ENCODE measurements around the gene ZSCAN5A.
"Not testable (repeated sequence)": the region's sequence is repeated elsewhere in the genome, so short reads cannot be mapped to it uniquely, and the experiment has no call there.

The ZSCAN5A gene

DNA sequence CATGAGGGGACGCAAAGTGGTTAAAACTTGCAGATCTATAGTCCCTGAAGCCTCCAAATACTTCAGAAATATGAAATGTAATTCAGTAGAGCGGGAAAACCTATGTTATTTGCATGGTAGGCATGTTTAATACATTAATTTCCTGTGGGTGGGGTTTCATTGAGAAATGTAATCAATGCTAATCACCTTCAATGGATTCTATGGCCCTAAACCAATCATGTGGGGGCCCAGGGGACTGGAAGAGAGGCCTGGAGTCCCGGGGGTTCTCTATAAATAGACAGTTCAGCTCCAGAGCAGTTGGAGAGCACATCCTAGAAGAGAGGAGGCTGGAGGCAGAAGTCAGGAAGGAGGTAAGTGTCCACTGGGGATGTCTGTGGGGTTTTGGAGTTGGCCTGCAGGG, 112.7 kb downstream of the ZSCAN5A start, which contains the start of gene ZSCAN5C:
Gene ZSCAN5C, plus strand, starts transcription at position 301 of the 400 bp plus-strand sequence. CDS start 3,641 bp downstream, outside the sequence.
- H3K4me1 ChIP-seq (ENCODE audit: control insufficient read depth, insufficient read depth, low read length): no peaks in the 10 kb centered on the region
- no peak within 1 kb of the TSS for H3K9ac ChIP-seq (ENCODE audit: low read length)
- no peaks in the 10 kb centered on the region for H3K36me3 ChIP-seq (ENCODE audit: control insufficient read depth, insufficient read depth, low read length, severe bottlenecking)
- no peak for DNase-seq (ENCODE audit: low read depth)
- H3K9me3 ChIP-seq (ENCODE audit: control insufficient read depth, low read length): no peaks in the 10 kb centered on the region
- H3K4me3 ChIP-seq (ENCODE audit: low read length): no peak within 1 kb of the TSS
- H3K27me3 ChIP-seq (replicated peaks; ENCODE audit: control insufficient read depth, insufficient read depth, low read length): peaks cover 5% of the 10 kb centered on the region

DNA sequence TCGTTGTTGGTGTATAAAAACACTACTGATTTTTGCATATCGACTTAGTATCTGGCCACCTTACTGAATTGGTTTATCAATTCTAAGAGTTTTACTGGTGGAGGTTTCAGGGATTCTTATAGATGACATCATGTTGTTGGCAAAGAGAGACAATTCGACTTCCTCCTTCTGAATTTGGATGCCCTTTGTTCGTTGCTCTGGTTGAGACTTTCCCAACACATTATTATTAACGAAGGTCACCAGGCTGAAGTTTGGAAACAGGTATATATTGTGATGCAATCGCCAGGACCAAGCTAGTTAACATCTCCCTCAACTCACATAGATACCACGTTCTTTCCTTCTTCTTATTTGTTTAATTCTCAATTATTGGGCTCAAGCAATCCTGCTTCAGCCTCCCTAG, 115.0 kb downstream of the ZSCAN5A start:
- Histone ChIP-seq H3K4me3 (ENCODE audit: low read length) (no peak overlapping the region), H3K9ac (ENCODE audit: low read length) (no peak overlapping the region), H3K27me3 (replicated peaks; ENCODE audit: control insufficient read depth, insufficient read depth, low read length) (no peaks in the 10 kb centered on the region), H3K9me3 (ENCODE audit: control insufficient read depth, low read length) (no peaks in the 10 kb centered on the region), H3K4me1 (ENCODE audit: control insufficient read depth, insufficient read depth, low read length) (no peaks in the 10 kb centered on the region), H3K36me3 (ENCODE audit: control insufficient read depth, insufficient read depth, low read length, severe bottlenecking) (no peaks in the 10 kb centered on the region)
- no peak for DNase-seq (ENCODE audit: low read depth)

DNA sequence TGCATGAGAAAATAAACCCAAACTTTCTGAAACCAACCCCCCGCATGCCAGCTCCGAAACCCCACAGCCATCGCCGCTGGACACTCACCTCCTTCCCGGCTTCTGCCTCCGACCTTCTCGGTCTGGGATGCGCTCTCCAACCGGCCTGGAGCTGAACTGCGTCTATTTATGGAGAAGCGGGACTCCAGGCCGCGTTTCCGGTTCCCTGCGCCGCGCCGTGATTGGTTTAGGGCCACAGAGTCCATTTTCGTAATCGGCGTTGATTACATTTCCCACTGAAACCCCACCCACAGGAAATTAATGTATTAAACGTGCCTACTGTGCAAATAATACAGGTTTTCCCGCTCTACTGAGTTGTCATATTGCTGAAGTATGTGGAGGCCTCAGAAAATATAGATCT, 117.0 kb downstream of the ZSCAN5A start, which contains the start of gene ZSCAN5B:
Gene ZSCAN5B, minus strand, starts transcription at position 138 of the 400 bp plus-strand sequence. CDS start 4,731 bp downstream, outside the sequence.
- H3K36me3 ChIP-seq (ENCODE audit: control insufficient read depth, insufficient read depth, low read length, severe bottlenecking); DNase-seq (ENCODE audit: low read depth); H3K9ac ChIP-seq (ENCODE audit: low read length); H3K9me3 ChIP-seq (ENCODE audit: control insufficient read depth, low read length); H3K4me3 ChIP-seq (ENCODE audit: low read length); H3K27me3 ChIP-seq (replicated peaks; ENCODE audit: control insufficient read depth, insufficient read depth, low read length); H3K4me1 ChIP-seq (ENCODE audit: control insufficient read depth, insufficient read depth, low read length): not testable (repeated sequence)

DNA sequence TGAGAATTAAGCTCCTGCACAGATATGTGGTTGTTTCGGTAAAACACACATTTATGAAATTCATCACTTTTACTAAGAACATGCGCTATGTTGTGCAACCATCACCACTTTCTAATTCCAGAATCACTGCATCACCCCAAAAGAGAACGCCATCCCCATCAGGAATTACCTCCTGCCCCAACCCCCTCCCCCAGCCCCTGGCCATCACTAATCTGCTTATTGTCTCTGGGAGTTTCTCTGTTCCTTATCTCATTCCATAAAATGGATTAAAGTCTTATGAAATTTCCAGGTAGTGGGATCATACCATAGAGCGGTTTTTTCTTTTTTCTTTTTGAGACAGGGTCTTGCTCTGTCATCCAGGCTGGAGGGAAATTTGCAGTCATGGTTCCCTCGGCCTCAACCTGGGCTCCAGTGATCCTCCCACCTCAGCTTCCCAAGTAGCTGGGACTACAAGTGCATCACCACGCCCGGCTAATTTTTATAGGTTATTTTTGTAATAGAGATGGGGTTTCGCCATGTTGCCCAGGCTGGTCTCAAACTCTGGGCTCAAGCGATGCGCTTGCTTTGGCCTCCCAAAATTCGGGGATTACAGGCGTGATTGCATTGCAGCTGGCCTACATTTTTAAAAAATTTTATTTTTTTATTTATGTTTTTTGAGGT, 120.5 kb downstream of the ZSCAN5A start:
- no peak for DNase-seq (ENCODE audit: low read depth)
- H3K4me1 ChIP-seq (ENCODE audit: control insufficient read depth, insufficient read depth, low read length): no peaks in the 10 kb centered on the region
- H3K4me3 ChIP-seq (ENCODE audit: low read length): no peak overlapping the region
- H3K36me3 ChIP-seq (ENCODE audit: control insufficient read depth, insufficient read depth, low read length, severe bottlenecking): no peaks in the 10 kb centered on the region
- peaks cover 15% of the 10 kb centered on the region for H3K27me3 ChIP-seq (replicated peaks; ENCODE audit: control insufficient read depth, insufficient read depth, low read length)
- H3K9me3 ChIP-seq (ENCODE audit: control insufficient read depth, low read length): no peaks in the 10 kb centered on the region
- no peak overlapping the region for H3K9ac ChIP-seq (ENCODE audit: low read length)

DNA sequence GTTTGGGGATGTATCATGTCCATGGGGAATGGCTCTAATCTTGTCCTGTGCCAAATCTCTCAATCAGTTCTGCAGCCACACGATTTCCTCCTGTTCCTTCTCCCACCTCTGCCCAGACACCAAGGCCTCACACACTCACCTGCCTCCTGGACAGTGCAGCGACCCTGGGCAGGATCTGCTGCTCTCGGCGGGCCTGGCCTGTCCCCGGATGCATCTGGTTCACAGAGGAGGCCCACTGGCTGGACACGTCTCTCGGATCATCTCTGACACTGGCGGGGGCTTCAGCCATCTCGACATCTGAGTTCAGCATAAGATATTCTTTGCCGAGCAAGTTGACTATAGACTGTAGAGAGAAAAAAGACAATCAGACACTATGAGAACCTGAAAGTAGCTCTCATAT, 122.9 kb downstream of the ZSCAN5A start:
- Histone ChIP-seq H3K27me3 (replicated peaks; ENCODE audit: control insufficient read depth, insufficient read depth, low read length) (peaks cover 15% of the 10 kb centered on the region), H3K9me3 (ENCODE audit: control insufficient read depth, low read length) (no peaks in the 10 kb centered on the region), H3K36me3 (ENCODE audit: control insufficient read depth, insufficient read depth, low read length, severe bottlenecking) (no peaks in the 10 kb centered on the region), H3K9ac (ENCODE audit: low read length) (no peak overlapping the region), H3K4me1 (ENCODE audit: control insufficient read depth, insufficient read depth, low read length) (no peaks in the 10 kb centered on the region), H3K4me3 (ENCODE audit: low read length) (no peak overlapping the region)
- no peak for DNase-seq (ENCODE audit: low read depth)

DNA sequence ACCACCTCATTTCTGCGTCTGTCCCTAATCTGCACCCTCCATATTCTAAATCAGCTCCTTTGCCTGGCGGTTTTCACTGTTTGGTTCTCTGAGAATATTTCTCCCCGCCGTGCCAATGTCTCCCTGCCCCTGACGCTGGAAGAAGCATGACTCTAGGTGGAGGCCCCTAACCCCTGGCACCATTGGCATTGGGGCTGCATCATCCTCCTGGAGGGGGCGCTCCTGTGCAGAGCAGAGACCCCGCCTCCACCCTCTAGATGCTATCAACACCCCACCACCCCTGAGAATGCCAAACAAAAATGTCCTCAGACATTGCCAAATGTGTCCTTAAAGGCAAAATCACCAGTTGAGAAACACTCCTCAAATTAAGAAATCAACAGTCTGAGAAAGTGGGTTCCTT, 123.5 kb downstream of the ZSCAN5A start:
- Histone ChIP-seq H3K9ac (ENCODE audit: low read length) (no peak overlapping the region), H3K4me3 (ENCODE audit: low read length) (no peak overlapping the region), H3K4me1 (ENCODE audit: control insufficient read depth, insufficient read depth, low read length) (no peaks in the 10 kb centered on the region), H3K27me3 (replicated peaks; ENCODE audit: control insufficient read depth, insufficient read depth, low read length) (peaks cover 15% of the 10 kb centered on the region), H3K36me3 (ENCODE audit: control insufficient read depth, insufficient read depth, low read length, severe bottlenecking) (no peaks in the 10 kb centered on the region), H3K9me3 (ENCODE audit: control insufficient read depth, low read length) (no peaks in the 10 kb centered on the region)
- no peak for DNase-seq (ENCODE audit: low read depth)

DNA sequence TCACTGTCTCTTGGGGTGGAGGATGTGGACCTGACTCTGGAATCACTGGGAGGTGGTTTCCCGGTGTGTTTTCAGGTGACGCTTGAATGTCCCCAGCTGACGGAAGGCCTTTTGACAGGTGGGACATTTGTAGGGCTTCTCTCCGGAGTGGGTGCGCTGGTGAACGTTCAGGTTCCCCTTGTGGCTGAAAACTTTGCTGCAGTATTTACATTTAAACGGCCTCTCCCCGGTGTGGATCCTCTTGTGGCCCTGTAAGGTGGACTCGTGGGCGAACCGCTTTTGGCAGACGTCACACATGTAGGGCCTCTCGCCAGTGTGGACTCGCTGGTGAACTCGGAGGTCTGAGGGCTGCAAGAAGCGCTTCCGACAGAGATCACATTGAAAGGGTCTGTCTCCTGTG, 124.9 kb downstream of the ZSCAN5A start:
- Histone ChIP-seq H3K9me3 (ENCODE audit: control insufficient read depth, low read length) (no peaks in the 10 kb centered on the region), H3K4me3 (ENCODE audit: low read length) (no peak overlapping the region), H3K36me3 (ENCODE audit: control insufficient read depth, insufficient read depth, low read length, severe bottlenecking) (no peaks in the 10 kb centered on the region), H3K9ac (ENCODE audit: low read length) (no peak overlapping the region), H3K4me1 (ENCODE audit: control insufficient read depth, insufficient read depth, low read length) (no peaks in the 10 kb centered on the region), H3K27me3 (replicated peaks; ENCODE audit: control insufficient read depth, insufficient read depth, low read length) (peaks cover 15% of the 10 kb centered on the region)
- no peak for DNase-seq (ENCODE audit: low read depth)

DNA sequence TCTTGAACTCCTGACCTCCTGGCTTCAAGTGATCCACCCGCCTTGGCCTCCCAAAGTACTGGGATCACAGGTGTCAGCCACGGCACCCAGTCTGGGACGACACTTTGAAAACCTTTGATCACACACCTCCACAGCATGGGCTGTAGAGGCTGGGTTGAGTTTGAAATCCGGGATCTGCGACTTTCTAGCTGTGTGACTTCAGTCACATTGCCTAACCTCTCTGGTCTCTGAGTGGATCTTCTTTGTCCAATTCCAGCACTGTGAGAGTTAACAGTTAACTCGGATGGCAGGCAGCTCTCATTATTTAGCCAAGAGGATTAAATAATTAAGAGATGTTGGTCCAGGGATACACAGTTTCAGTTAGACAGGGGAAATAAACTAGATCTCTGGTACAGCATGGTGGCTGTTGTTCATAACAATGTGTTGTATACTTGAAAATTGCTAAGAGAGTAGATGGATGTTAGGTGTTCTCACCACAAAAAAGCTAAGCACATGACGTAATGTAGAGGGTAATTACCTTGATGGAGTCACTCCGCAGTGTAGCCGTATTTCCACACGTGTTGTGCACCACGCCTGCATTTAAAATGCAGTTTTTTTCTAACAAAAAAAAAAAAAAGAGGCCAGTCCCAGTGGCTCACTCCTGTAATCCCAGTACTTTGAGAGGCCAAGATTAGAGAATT, 136.9 kb downstream of the ZSCAN5A start:
- Histone ChIP-seq H3K9ac (ENCODE audit: low read length) (no peak overlapping the region), H3K9me3 (ENCODE audit: control insufficient read depth, low read length) (no peaks in the 10 kb centered on the region), H3K27me3 (replicated peaks; ENCODE audit: control insufficient read depth, insufficient read depth, low read length) (peaks cover 49% of the 10 kb centered on the region), H3K36me3 (ENCODE audit: control insufficient read depth, insufficient read depth, low read length, severe bottlenecking) (no peaks in the 10 kb centered on the region), H3K4me1 (ENCODE audit: control insufficient read depth, insufficient read depth, low read length) (no peaks in the 10 kb centered on the region), H3K4me3 (ENCODE audit: low read length) (no peak overlapping the region)
- DNase-seq (ENCODE audit: low read depth): no peak

DNA sequence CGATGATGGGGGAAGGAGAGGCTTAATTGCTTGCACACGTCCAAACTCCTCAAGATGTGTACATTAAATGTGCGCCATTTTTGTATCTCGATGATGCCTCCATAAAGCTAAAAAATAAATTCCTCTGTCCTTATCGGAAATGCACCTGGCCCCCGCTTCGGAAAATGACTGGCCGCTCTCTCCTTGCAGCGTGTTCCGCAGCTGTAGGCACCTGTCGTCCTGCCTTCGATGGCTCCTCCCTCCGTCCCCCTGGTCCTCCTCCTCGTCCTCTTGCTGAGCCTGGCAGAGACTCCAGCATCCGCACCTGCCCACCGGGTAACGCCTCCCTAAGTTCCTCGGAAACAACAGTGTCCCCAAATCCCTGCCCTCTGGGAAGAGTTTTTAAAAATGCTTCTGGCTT, 137.8 kb downstream of the ZSCAN5A start:
- no peak overlapping the region for H3K9ac ChIP-seq (ENCODE audit: low read length)
- no peaks in the 10 kb centered on the region for H3K9me3 ChIP-seq (ENCODE audit: control insufficient read depth, low read length)
- DNase-seq (ENCODE audit: low read depth): no peak
- no peaks in the 10 kb centered on the region for H3K4me1 ChIP-seq (ENCODE audit: control insufficient read depth, insufficient read depth, low read length)
- H3K4me3 ChIP-seq (ENCODE audit: low read length): no peak overlapping the region
- H3K27me3 ChIP-seq (replicated peaks; ENCODE audit: control insufficient read depth, insufficient read depth, low read length): peaks cover 49% of the 10 kb centered on the region
- H3K36me3 ChIP-seq (ENCODE audit: control insufficient read depth, insufficient read depth, low read length, severe bottlenecking): no peaks in the 10 kb centered on the region

DNA sequence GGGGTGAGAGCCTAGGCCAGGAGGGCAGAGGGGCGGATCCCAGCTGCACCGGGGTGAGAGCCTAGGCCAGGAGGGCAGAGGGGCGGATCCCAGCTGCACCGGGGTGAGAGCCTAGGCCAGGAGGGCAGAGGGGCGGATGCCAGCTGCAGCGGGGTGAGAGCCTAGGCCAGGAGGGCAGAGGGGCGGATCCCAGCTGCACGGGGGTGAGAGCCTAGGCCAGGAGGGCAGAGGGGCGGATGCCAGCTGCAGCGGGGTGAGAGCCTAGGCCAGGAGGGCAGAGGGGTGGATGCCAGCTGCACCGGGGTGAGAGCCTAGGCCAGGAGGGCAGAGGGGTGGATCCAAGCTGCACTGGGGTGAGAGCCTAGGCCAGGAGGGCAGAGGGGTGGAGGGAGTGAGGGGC, 138.3 kb downstream of the ZSCAN5A start:
- H3K4me3 ChIP-seq (ENCODE audit: low read length); H3K4me1 ChIP-seq (ENCODE audit: control insufficient read depth, insufficient read depth, low read length); H3K9me3 ChIP-seq (ENCODE audit: control insufficient read depth, low read length); H3K36me3 ChIP-seq (ENCODE audit: control insufficient read depth, insufficient read depth, low read length, severe bottlenecking); H3K9ac ChIP-seq (ENCODE audit: low read length); DNase-seq (ENCODE audit: low read depth): not testable (repeated sequence)
- peaks cover 44% of the 10 kb centered on the region for H3K27me3 ChIP-seq (replicated peaks; ENCODE audit: control insufficient read depth, insufficient read depth, low read length)

DNA sequence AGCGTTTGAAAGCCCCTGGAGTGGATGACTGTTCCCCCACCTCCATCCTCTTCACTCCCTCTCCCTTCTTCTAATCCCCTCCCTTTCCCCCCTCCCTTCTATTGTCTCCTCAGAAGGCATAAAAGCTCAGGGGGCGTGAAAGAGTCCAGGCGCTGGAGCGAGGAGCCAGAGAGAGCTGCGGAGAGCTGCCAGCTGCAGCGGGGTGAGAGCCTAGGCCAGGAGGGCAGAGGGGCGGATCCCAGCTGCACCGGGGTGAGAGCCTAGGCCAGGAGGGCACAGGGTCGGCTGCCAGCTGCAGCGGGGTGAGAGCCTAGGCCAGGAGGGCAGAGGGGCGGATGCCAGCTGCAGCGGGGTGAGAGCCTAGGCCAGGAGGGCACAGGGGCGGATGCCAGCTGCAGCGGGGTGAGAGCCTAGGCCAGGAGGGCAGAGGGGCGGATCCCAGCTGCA, 138.8 kb downstream of the ZSCAN5A start, which contains the start of gene GALP:
Gene GALP, plus strand, starts transcription at position 148 of the 447 bp plus-strand sequence. CDS start 1,101 bp downstream, outside the sequence.
- H3K4me1 ChIP-seq (ENCODE audit: control insufficient read depth, insufficient read depth, low read length); DNase-seq (ENCODE audit: low read depth); H3K4me3 ChIP-seq (ENCODE audit: low read length); H3K9ac ChIP-seq (ENCODE audit: low read length); H3K9me3 ChIP-seq (ENCODE audit: control insufficient read depth, low read length); H3K36me3 ChIP-seq (ENCODE audit: control insufficient read depth, insufficient read depth, low read length, severe bottlenecking): not testable (repeated sequence)
- H3K27me3 ChIP-seq (replicated peaks; ENCODE audit: control insufficient read depth, insufficient read depth, low read length): peaks cover 44% of the 10 kb centered on the region

Data from adipocyte (in vitro differentiated cells).